Measurements from ENCODE around the gene SEC62. TPM values are rescaled to one million over a fixed set of nuclear protein-coding genes. Genes with fewer than 3 reads are reported as not detected.
A peak's percentile ranks its signal among the peaks of the same experiment; 100 is the strongest.

The SEC62 gene
- total and polyA plus RNA-seq, 9 of the 15 experiments (the other 6 are each of a cell fraction or from before 2014, with no cell fraction given): 34.5 to 152 (median 51.8) TPM

DNA sequence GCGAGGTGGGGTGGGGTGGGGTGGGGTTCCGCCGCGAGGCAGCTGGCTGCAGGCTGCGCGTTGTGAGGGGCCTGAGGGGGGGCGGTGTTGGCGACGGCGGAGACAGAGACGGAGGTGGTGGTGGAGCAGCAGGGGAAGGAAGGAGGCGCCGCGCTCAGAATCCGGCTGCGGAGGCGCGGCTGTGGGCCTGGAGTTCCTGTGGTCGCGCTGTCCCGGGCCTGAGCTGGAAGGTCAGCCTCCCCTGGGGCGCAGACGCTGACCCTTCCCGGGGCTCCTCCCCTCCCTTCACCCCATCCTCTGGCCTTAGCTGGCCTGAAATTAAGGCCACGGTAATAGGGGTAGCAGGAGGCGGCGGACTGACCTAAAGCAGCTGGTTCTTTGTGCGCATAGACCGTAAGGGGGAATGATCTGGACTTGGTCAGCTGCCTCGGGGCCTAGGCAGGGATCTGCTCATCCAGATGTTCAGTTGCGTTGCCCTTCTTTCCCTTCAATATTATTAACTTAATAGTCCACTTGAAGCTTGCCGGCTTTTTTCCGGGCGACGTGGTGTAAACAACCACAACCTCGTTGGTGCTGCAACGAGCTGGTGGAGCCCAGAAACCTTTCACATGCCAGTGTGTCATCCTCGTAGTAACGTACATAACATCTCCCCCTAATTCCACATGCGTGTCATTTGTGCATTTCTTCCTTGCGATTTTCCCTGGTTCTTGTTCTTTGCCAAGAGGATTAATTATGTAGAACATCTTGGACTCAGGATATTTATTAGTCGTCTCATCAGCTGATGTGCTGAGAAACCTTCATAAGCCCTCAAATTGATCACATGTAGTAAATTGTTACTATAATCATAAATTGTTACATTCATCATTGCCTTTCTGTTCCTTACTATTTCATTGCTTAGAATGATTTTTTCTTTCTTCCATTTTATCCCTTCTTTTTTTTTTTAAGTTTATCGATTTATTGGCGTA lies 626 bp downstream of the SEC62 start (continued):
- TF ChIP-seq MXI1 (IDR thresholded peaks at IDR 0.05; ENCODE audit: low read depth, low read length) (no peak), SRSF7 (optimal IDR thresholded peaks at IDR 0.05; ENCODE audit: low read depth, low read length) (no peak), MTA3 (IDR thresholded peaks at IDR 0.05; ENCODE audit: borderline replicate concordance) (peak; percentile 18; the same call in 1 of the 2 replicates), TEAD2 (tag; IDR thresholded peaks at IDR 0.05) (no peak), SMC3 (conservative IDR thresholded peaks at IDR 0.05; ENCODE audit: insufficient read depth, low read depth, low read length) (no peak), ARHGAP35 (IDR thresholded peaks at IDR 0.05; ENCODE audit: partially characterized antibody) (no peak), MBD2 (IDR thresholded peaks at IDR 0.05; ENCODE audit: borderline replicate concordance, low read depth) (no peak; the same call in 1 of the 2 replicates), GABPA (tag; conservative IDR thresholded peaks at IDR 0.05; ENCODE audit: low read depth) (peak; percentile 35; the same call in 1 of the 2 replicates), ZNF77 (CRISPR knock-in tag; IDR thresholded peaks at IDR 0.05) (no peak)
- TF ChIP-seq, protein P1, sequence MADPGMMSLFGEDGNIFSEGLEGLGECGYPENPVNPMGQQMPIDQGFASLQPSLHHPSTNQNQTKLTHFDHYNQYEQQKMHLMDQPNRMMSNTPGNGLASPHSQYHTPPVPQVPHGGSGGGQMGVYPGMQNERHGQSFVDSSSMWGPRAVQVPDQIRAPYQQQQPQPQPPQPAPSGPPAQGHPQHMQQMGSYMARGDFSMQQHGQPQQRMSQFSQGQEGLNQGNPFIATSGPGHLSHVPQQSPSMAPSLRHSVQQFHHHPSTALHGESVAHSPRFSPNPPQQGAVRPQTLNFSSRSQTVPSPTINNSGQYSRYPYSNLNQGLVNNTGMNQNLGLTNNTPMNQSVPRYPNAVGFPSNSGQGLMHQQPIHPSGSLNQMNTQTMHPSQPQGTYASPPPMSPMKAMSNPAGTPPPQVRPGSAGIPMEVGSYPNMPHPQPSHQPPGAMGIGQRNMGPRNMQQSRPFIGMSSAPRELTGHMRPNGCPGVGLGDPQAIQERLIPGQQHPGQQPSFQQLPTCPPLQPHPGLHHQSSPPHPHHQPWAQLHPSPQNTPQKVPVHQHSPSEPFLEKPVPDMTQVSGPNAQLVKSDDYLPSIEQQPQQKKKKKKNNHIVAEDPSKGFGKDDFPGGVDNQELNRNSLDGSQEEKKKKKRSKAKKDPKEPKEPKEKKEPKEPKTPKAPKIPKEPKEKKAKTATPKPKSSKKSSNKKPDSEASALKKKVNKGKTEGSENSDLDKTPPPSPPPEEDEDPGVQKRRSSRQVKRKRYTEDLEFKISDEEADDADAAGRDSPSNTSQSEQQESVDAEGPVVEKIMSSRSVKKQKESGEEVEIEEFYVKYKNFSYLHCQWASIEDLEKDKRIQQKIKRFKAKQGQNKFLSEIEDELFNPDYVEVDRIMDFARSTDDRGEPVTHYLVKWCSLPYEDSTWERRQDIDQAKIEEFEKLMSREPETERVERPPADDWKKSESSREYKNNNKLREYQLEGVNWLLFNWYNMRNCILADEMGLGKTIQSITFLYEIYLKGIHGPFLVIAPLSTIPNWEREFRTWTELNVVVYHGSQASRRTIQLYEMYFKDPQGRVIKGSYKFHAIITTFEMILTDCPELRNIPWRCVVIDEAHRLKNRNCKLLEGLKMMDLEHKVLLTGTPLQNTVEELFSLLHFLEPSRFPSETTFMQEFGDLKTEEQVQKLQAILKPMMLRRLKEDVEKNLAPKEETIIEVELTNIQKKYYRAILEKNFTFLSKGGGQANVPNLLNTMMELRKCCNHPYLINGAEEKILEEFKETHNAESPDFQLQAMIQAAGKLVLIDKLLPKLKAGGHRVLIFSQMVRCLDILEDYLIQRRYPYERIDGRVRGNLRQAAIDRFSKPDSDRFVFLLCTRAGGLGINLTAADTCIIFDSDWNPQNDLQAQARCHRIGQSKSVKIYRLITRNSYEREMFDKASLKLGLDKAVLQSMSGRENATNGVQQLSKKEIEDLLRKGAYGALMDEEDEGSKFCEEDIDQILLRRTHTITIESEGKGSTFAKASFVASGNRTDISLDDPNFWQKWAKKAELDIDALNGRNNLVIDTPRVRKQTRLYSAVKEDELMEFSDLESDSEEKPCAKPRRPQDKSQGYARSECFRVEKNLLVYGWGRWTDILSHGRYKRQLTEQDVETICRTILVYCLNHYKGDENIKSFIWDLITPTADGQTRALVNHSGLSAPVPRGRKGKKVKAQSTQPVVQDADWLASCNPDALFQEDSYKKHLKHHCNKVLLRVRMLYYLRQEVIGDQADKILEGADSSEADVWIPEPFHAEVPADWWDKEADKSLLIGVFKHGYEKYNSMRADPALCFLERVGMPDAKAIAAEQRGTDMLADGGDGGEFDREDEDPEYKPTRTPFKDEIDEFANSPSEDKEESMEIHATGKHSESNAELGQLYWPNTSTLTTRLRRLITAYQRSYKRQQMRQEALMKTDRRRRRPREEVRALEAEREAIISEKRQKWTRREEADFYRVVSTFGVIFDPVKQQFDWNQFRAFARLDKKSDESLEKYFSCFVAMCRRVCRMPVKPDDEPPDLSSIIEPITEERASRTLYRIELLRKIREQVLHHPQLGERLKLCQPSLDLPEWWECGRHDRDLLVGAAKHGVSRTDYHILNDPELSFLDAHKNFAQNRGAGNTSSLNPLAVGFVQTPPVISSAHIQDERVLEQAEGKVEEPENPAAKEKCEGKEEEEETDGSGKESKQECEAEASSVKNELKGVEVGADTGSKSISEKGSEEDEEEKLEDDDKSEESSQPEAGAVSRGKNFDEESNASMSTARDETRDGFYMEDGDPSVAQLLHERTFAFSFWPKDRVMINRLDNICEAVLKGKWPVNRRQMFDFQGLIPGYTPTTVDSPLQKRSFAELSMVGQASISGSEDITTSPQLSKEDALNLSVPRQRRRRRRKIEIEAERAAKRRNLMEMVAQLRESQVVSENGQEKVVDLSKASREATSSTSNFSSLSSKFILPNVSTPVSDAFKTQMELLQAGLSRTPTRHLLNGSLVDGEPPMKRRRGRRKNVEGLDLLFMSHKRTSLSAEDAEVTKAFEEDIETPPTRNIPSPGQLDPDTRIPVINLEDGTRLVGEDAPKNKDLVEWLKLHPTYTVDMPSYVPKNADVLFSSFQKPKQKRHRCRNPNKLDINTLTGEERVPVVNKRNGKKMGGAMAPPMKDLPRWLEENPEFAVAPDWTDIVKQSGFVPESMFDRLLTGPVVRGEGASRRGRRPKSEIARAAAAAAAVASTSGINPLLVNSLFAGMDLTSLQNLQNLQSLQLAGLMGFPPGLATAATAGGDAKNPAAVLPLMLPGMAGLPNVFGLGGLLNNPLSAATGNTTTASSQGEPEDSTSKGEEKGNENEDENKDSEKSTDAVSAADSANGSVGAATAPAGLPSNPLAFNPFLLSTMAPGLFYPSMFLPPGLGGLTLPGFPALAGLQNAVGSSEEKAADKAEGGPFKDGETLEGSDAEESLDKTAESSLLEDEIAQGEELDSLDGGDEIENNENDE (IDR thresholded peaks at IDR 0.05; ENCODE audit: low read depth, low read length): no peak
- TF ChIP-seq, protein P2, sequence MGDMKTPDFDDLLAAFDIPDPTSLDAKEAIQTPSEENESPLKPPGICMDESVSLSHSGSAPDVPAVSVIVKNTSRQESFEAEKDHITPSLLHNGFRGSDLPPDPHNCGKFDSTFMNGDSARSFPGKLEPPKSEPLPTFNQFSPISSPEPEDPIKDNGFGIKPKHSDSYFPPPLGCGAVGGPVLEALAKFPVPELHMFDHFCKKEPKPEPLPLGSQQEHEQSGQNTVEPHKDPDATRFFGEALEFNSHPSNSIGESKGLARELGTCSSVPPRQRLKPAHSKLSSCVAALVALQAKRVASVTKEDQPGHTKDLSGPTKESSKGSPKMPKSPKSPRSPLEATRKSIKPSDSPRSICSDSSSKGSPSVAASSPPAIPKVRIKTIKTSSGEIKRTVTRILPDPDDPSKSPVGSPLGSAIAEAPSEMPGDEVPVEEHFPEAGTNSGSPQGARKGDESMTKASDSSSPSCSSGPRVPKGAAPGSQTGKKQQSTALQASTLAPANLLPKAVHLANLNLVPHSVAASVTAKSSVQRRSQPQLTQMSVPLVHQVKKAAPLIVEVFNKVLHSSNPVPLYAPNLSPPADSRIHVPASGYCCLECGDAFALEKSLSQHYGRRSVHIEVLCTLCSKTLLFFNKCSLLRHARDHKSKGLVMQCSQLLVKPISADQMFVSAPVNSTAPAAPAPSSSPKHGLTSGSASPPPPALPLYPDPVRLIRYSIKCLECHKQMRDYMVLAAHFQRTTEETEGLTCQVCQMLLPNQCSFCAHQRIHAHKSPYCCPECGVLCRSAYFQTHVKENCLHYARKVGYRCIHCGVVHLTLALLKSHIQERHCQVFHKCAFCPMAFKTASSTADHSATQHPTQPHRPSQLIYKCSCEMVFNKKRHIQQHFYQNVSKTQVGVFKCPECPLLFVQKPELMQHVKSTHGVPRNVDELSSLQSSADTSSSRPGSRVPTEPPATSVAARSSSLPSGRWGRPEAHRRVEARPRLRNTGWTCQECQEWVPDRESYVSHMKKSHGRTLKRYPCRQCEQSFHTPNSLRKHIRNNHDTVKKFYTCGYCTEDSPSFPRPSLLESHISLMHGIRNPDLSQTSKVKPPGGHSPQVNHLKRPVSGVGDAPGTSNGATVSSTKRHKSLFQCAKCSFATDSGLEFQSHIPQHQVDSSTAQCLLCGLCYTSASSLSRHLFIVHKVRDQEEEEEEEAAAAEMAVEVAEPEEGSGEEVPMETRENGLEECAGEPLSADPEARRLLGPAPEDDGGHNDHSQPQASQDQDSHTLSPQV (IDR thresholded peaks at IDR 0.05): no peak
